H1 (cell line): Measurements from ENCODE around the gene MTCH2. TPM values are rescaled to one million over a fixed set of nuclear protein-coding genes. Genes with fewer than 3 reads are reported as not detected.

Experiments
- CHD7 ChIP-seq: fragments of 300-600 bp; sonication (generic); IDR thresholded peaks from 2 replicates; pipeline ENCODE4 v1.7.1; 2012; ENCODE audit warnings: low read length, moderate library complexity, mild to moderate bottlenecking, inconsistent platforms; ENCODE audit not compliant: insufficient replicate concordance
- NANOG ChIP-seq: IDR thresholded peaks from 2 replicates; pipeline ENCODE4 v1.6.1; 2011; ENCODE audit warnings: low read length, low read depth, mild to moderate bottlenecking, inconsistent platforms; ENCODE audit not compliant: insufficient read depth, poor library complexity, severe bottlenecking
- RXRA ChIP-seq: IDR thresholded peaks from 2 replicates; pipeline ENCODE4 v1.6.1; 2011; ENCODE audit warnings: low read depth, mild to moderate bottlenecking, low read length, moderate library complexity; ENCODE audit not compliant: insufficient read depth
- polyA plus RNA-seq, 7 experiments: library from polyadenylated mRNA; depleted of rRNA in 3 of 7; stranded (reverse) in 5 of 7; unstranded in 2 of 7; fragments of >200 nt in 5 of 7; fragments of 200-250 nt in 2 of 7; gene quantifications; 1 replicate in 5 of 7; 2 replicates in 1 of 7; 4 replicates in 1 of 7; pipeline versions ENCODE4 v1.2.1 to v1.2.3, GENCODE V29; 2011 to 2013; ENCODE audit warnings: missing spikeins in 2 of 7, mixed read lengths in 2 of 7
- total RNA-seq: library from RNA; stranded (reverse); fragmentation: NEBNext Ultra II Directional; extraction: Animal tissue kit (Norgen Biotek cat#: 25700); gene quantifications from 2 replicates; pipeline ENCODE4 v1.2.1, GENCODE V29; 2021

The MTCH2 gene
- total and polyA plus RNA-seq, 2 of the 8 experiments (the other 6 are each of a cell fraction or from before 2014, with no cell fraction given), result 157 to 171 TPM

- no peak for TF ChIP-seq CHD7
- no peak for TF ChIP-seq RXRA
- no peak for TF ChIP-seq NANOG
Observed at GRCh38 chr11:47616726-47617416, 25.5 kb downstream of the MTCH2 start (continued).
